Thyroid gland (tissue), 4 donors: ENCODE measurements around the gene KRR1. TPM values are rescaled to one million over a fixed set of nuclear protein-coding genes. Genes with fewer than 3 reads are reported as not detected.

Experiments used
- DNase-seq, 2 donors: peaks; one replicate each; pipeline ENCODE4 v3.0.0-alpha.2; 2019
- H3K27ac ChIP-seq, 3 donors: fragments of 200-600 bp; sonication (generic); 1 replicate in 2 of 3; 2 replicates in 1 of 3; pipeline ENCODE4 v1.5.1; 2016 to 2019; ENCODE audit warnings: mild to moderate bottlenecking in 1 of 3, moderate library complexity in 1 of 3
- H3K27me3 ChIP-seq: fragments of 200-600 bp; sonication (generic); one replicate; pipeline ENCODE4 v1.5.1; 2019
- H3K36me3 ChIP-seq, 2 donors: fragments of 200-600 bp; sonication (generic); one replicate each; pipeline ENCODE4 v1.5.1; 2016 to 2019
- H3K4me1 ChIP-seq, 2 donors: fragments of 200-600 bp; sonication (generic); one replicate each; pipeline ENCODE4 v1.5.1; 2017 to 2019
- H3K4me3 ChIP-seq, 3 donors: fragments of 200-600 bp; sonication (generic); replicated peaks in 1 of 3; 1 replicate in 2 of 3; 2 replicates in 1 of 3; pipeline ENCODE4 v1.5.1; 2016; ENCODE audit warnings: mild to moderate bottlenecking in 1 of 3
- H3K9me3 ChIP-seq: fragments of 200-600 bp; sonication (generic); one replicate; pipeline ENCODE4 v1.5.1; 2017
- CTCF ChIP-seq, 6 experiments: fragments of 200-600 bp in 3 of 6; fragments of 450-650 bp in 3 of 6; sonication (generic) in 3 of 6; IDR thresholded peaks; one replicate each; pipeline ENCODE4 v1.5.1; 2016 to 2019; ENCODE audit warnings: antibody characterized with exemption in 6 of 6, mild to moderate bottlenecking in 2 of 6, inconsistent platforms in 1 of 6, moderate library complexity in 1 of 6
- POLR2A ChIP-seq, 2 donors: fragments of 450-650 bp; IDR thresholded peaks; one replicate each; pipeline ENCODE4 v1.6.1; 2017; ENCODE audit warnings: antibody characterized with exemption in 2 of 2, mild to moderate bottlenecking in 2 of 2, moderate library complexity in 1 of 2
- WGBS, 2 donors: methylation state at CpG; one replicate each; pipeline ENCODE4 v1.1.5; 2017; 5-methylcytosine and 5-hydroxymethylcytosine counted together
- intact Hi-C: fragments of 100-400 bp; cut with DNase I; formaldehyde crosslinking; loops from one replicate; pipeline ENCODE4 v1.15.1; 2023
- total RNA-seq, 4 donors: library from RNA; depleted of rRNA; stranded (reverse); fragments of >200 nt; gene quantifications; one replicate each; pipeline ENCODE4 v1.2.3, GENCODE V29; 2016

The KRR1 gene
- total RNA-seq, 4 donors from 2014 or later, result 32.0 to 52.8 (median 44.1) TPM

GRCh38 chr12:75503459-75503858 is 8.0 kb downstream of the KRR1 start:
- Histone ChIP-seq H3K27ac (no peak overlapping the region), H3K9me3 (no peaks in the 10 kb centered on the region), H3K27me3 (no peaks in the 10 kb centered on the region), H3K36me3 (peaks cover 20 to 33% of the 10 kb centered on the region in 2 donors), H3K4me3 (no peak overlapping the region), H3K4me1 (no peaks in the 10 kb centered on the region)
- DNase-seq, result no peak
- TF ChIP-seq POLR2A (IDR thresholded peaks at IDR 0.05), result no peak
- no peak for TF ChIP-seq CTCF (IDR thresholded peaks at IDR 0.05)
- 86 to 87% methylated on average over 3 of the region's 3 CpGs for WGBS, 2 donors
- intact Hi-C loops, result no loop called here

DNA sequence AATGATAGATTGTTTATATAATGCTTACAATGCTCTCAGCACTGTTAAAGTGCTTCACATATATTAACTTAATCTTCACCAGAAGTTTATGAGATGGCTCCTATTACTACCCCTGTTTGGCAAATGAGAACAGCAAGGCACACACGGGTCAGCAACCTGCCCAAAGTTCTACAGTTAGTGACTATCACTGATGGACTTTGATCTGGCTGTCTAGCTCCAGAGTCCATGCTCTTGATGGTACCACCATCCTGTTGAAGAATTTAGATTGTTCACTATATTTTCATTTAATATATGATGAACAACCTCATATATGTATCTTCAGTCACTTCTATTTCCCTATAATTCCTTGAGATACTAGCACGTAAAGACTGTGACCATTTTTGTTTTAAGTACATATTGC is 20.2 kb downstream of the KRR1 start:
- H3K4me1 ChIP-seq, result no peaks in the 10 kb centered on the region
- WGBS, 2 donors, result 84 to 91% methylated on average over 2 of the region's 2 CpGs
- no peak for DNase-seq
- no peak for TF ChIP-seq CTCF (IDR thresholded peaks at IDR 0.05)
- H3K9me3 ChIP-seq, result no peaks in the 10 kb centered on the region
- no peak overlapping the region for H3K4me3 ChIP-seq
- intact Hi-C loops, result no loop called here
- no peak overlapping the region for H3K27ac ChIP-seq
- H3K36me3 ChIP-seq, result peaks cover 0 to 3% of the 10 kb centered on the region in 2 donors
- no peaks in the 10 kb centered on the region for H3K27me3 ChIP-seq

- no peak for DNase-seq
- intact Hi-C loops, result no loop called here
- Histone ChIP-seq H3K9me3 (no peaks in the 10 kb centered on the region), H3K36me3 (no peaks in the 10 kb centered on the region), H3K27ac (no peak overlapping the region), H3K4me1 (no peaks in the 10 kb centered on the region), H3K27me3 (no peaks in the 10 kb centered on the region), H3K4me3 (no peak overlapping the region)
- TF ChIP-seq POLR2A (IDR thresholded peaks at IDR 0.05) (no peak), CTCF (IDR thresholded peaks at IDR 0.05) (no peak)
- WGBS, 2 donors, result 62 to 70% methylated on average over 7 of the region's 7 CpGs
Measured at GRCh38 chr12:75489613-75490210, 21.7 kb downstream of the KRR1 start.

GRCh38 chr12:75489187-75489586 is 22.2 kb downstream of the KRR1 start:
- Histone ChIP-seq H3K4me3 (no peak overlapping the region), H3K4me1 (no peaks in the 10 kb centered on the region), H3K27ac (no peak overlapping the region), H3K36me3 (no peaks in the 10 kb centered on the region), H3K9me3 (no peaks in the 10 kb centered on the region), H3K27me3 (no peaks in the 10 kb centered on the region)
- intact Hi-C loops, result no loop called here
- TF ChIP-seq POLR2A (IDR thresholded peaks at IDR 0.05) (no peak), CTCF (IDR thresholded peaks at IDR 0.05) (no peak)
- WGBS, 2 donors, result 85 to 93% methylated on average over 2 of the region's 2 CpGs
- DNase-seq, result no peak

DNA sequence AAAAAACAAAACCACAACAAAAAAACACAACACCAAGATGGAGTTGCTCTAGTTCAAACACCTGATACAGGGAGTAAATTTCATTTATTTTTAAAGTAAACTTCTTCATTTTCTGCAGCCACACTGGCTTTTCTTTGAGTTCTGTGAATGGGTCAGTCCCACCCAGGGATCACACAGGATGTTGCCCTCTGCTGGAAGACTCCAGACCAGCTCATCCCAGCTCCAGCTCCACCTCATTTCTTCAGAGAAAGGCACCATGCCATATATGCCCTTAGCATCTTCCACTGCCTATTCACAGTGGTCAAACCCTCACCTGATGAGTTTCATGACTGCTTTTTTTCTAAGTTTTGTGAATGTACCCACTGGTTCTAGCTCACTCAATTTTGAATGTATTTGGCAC is 22.9 kb downstream of the KRR1 start:
- no peaks in the 10 kb centered on the region for H3K36me3 ChIP-seq
- no peak overlapping the region for H3K27ac ChIP-seq
- no peak overlapping the region for H3K4me3 ChIP-seq
- intact Hi-C loops, result no loop called here
- TF ChIP-seq POLR2A (IDR thresholded peaks at IDR 0.05) (no peak), CTCF (IDR thresholded peaks at IDR 0.05) (peak in 2 of 6 experiments; percentile 20 to 35)
- H3K27me3 ChIP-seq, result no peaks in the 10 kb centered on the region
- peak in 1 of 2 donors; percentile 13 for DNase-seq
- no peaks in the 10 kb centered on the region for H3K9me3 ChIP-seq
- H3K4me1 ChIP-seq, result no peaks in the 10 kb centered on the region
